Myocyte (in vitro differentiated cells): ENCODE measurements around the gene MYH11. TPM values are rescaled to one million over a fixed set of nuclear protein-coding genes. Genes with fewer than 3 reads are reported as not detected.
"Not testable (repeated sequence)": the region's sequence is repeated elsewhere in the genome, so short reads cannot be mapped to it uniquely, and the experiment has no call there.

Experiments
- DNase-seq: peaks from one replicate; pipeline ENCODE4 v3.0.0-alpha.2; 2012; ENCODE audit warnings: low read depth
- total RNA-seq: library from RNA; depleted of rRNA; stranded (reverse); fragments of >200 nt; gene quantifications from 2 replicates; pipeline ENCODE4 v1.2.3, GENCODE V29; 2014

MYH11 gene
- total RNA-seq, 1 donor from 2014 or later, result 0.03 TPM

- peak; percentile 77 for DNase-seq
These were observed 174.7 kb downstream of the MYH11 start for GRCh38 chr16:15682105-15682570.

DNA sequence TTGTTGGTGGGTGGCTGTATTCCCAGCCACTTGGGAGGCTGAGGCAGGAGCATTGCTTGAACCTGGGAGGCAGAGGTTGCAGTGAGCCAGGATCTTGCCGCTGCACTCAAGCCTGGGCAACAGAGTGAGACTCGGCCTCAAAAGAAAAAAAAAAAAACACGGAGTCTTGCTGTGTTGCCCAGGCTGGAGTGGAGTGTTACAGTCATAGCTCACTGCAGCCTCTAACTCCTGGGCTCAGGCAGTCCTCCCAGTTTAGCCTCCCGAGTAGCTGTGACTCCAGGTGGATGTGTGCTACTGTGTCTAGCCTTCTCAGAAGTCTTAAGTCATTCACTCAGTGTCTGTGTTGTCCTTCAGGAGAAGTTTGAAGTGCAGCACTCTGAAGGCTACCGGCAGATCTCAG, 179.4 kb downstream of the MYH11 start:
- no peak for DNase-seq

- DNase-seq, result no peak
These were observed 180.3 kb downstream of the MYH11 start for GRCh38 chr16:15676506-15676905.

- DNase-seq, result no peak
These were observed 182.3 kb downstream of the MYH11 start for GRCh38 chr16:15674571-15674970.

DNA sequence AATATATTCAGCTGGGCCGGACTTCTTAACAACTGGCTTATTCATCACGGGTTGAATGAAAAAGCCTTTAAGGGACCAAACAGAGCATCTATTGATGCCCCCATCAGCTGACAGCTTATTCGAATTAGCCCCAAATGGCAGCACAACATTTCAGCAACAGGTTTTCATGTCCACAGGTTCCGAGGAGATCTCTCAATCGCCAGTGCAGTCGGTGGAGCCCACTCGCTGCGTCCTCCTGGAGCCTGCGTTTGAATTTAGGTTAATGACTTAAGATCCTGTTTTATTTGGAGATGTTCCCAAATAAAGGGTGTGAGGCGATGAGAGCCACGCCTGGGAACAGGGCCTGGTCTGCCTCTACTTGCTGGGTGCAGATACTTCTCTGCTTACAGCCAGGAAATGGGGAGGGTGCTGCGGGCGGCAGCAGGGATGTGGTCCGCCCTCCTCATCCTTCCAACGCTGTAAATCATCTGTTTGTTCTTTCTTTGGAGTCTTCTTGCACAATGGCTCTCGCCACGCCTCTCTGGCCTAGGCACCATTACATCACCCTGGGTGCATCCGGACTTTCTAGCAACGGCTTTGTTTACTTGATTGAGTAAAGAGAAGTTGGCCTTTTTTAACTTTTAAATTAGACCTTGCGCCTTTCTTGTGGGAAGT, 184.2 kb downstream of the MYH11 start:
- DNase-seq, result peak; percentile 89

DNA sequence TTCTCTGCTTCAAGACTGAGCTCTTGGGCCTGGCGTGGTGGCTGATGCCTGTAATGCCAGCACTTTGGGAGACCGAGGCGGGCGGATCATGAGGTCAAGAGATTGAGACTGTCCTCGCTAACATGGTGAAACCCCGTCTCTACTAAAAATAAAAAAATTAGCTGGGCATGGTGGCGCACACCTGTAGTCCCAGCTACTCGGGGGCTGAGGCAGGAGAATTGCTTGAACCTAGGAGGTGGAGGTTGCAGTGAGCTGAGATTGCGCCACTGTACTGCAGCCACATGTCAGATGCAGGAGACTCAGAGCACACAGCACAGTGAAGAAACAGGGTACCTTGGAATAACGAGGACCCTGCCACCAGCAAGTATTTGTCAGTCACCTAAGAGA, 184.7 kb downstream of the MYH11 start:
- not testable (repeated sequence) for DNase-seq

DNA sequence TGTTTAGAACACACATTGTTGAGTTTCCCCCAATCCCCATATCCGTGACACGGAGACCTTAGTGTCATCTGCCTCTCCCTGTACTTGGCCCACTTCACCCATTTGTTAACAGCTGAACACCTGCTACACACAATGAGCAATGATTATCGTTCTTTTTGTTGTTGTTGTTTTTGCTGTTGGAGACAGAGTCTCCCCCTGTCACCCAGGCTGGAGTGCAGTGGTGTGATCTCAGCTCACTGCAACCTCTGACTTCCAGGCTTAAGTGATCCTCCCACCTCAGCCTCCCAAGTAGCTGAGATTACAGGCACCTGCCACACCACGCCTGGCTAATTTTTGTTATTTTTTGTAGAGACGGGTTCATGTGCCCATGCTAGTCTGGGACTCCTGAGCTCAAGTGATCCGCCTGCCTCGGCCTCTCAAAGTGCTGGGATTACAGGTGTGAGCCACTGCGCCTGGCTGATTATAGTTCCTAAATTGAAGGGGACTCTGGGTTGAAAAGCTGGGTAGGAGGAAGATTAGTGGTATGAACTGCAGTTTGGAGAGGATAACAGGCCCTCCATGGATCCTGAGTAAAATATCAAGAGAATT, 185.2 kb downstream of the MYH11 start:
- DNase-seq, result no peak

DNA sequence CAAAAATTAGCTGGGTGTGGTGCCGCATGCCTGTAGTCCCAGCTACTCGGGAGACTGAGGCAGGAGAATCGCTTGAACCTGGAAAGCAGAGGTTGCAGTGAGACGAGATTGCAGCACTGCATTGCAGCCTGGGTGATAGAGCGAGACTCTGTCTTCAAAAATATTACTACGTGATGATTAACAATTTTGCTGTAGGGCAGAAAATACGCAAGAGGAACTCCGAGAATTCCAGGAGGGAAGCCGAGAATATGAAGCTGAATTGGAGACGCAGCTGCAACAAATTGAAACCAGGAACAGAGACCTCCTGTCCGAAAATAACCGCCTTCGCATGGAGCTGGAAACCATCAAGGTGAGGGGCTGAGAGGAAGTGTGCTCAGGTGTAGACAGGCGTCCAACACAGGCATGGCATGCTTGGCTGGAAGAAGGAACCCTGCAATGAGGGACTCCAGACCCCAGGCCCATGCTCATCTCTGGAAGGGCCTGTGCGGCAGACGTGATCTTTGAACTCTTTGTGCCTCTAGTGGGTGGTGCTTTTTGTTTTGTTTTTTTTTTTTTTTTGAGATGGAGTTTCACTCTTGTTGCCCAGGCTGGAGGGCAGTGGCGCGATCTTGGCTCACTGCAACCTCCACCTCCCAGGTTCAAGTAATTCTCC, 189.6 kb downstream of the MYH11 start:
- no peak for DNase-seq

- no peak for DNase-seq
These were observed 191.7 kb downstream of the MYH11 start for GRCh38 chr16:15665107-15665506.

GRCh38 chr16:15660203-15660601, 196.6 kb downstream of the MYH11 start:
- no peak for DNase-seq

GRCh38 chr16:15658556-15658955, 198.3 kb downstream of the MYH11 start:
- no peak for DNase-seq

GRCh38 chr16:15658149-15658548, 198.7 kb downstream of the MYH11 start:
- DNase-seq, result no peak

- DNase-seq, result not testable (repeated sequence)
These were observed 201.3 kb downstream of the MYH11 start for GRCh38 chr16:15655561-15655960.

GRCh38 chr16:15654591-15654990, 202.2 kb downstream of the MYH11 start:
- DNase-seq, result no peak

- peak; percentile 35 for DNase-seq
These were observed 203.6 kb downstream of the MYH11 start for GRCh38 chr16:15653227-15653626.

Other genes starting within 250 kb of the MYH11 start
- 12.3 and 16.2 TPM in 2 replicates for gene MARF1, start 213.9 kb downstream of the MYH11 start, total RNA-seq
- gene NDE1, start 206.8 kb downstream of the MYH11 start, total RNA-seq, result 6.5 and 10.7 TPM in 2 replicates
- gene CEP20, start 31.6 kb upstream of the MYH11 start, total RNA-seq, result 45.5 and 46.5 TPM in 2 replicates
- gene ABCC1, start 92.6 kb upstream of the MYH11 start, total RNA-seq, result 7.2 and 7.4 TPM in 2 replicates